Breast epithelium (tissue), 3 donors: Measurements from ENCODE around the gene NXPH4. TPM values are rescaled to one million over a fixed set of nuclear protein-coding genes. Genes with fewer than 3 reads are reported as not detected.

Source experiments
- total RNA-seq, 3 donors: library from RNA; depleted of rRNA; stranded (reverse); fragments of >200 nt; gene quantifications; one replicate each; pipeline ENCODE4 v1.1.0, GENCODE V29; 2016

Gene NXPH4
- total RNA-seq, 3 donors from 2014 or later, result 0.33 TPM; not detected in 2

Other genes with a start within 250 kb of the NXPH4 start
- 1 to 10 TPM; 4.3 to 6.6 (median 6.1) TPM for gene ZBTB39, start 210.2 kb upstream of the NXPH4 start, total RNA-seq
- gene TAC3, start 200.3 kb upstream of the NXPH4 start, total RNA-seq, result not detected
- gene MYO1A, start 166.7 kb upstream of the NXPH4 start, total RNA-seq, result 1 to 10 TPM in 1 of 3 donors, under 1 TPM in 2; 0.15 to 2.2 (median 0.98) TPM
- 10 to 100 TPM in 2 of 3 donors, 1 to 10 TPM in 1; 6.9 to 13.3 (median 10.9) TPM for gene NEMP1, start 138.0 kb upstream of the NXPH4 start, total RNA-seq
- 10 to 100 TPM in 2 of 3 donors, 1 to 10 TPM in 1; 9.0 to 33.2 (median 24.6) TPM for gene NAB2, start 127.7 kb upstream of the NXPH4 start, total RNA-seq
- gene STAT6, start 105.4 kb upstream of the NXPH4 start, total RNA-seq, result 100 to 1,000 TPM; 139 to 147 (median 146) TPM
- gene LRP1, start 88.3 kb upstream of the NXPH4 start, total RNA-seq, result 100 to 1,000 TPM; 102 to 894 (median 240) TPM
- gene LRP1-AS, start 69.2 kb upstream of the NXPH4 start, total RNA-seq, result not detected
- 10 to 100 TPM; 37.9 to 63.3 (median 46.7) TPM for gene SHMT2, start 12.9 kb downstream of the NXPH4 start, total RNA-seq
- 1 to 10 TPM in 2 of 3 donors, under 1 TPM in 1; 0.98 to 3.2 (median 1.6) TPM for gene STAC3, start 34.4 kb downstream of the NXPH4 start, total RNA-seq
- 10 to 100 TPM; 31.6 to 43.0 (median 35.7) TPM for gene R3HDM2, start 214.2 kb downstream of the NXPH4 start, total RNA-seq
- not detected for gene INHBC, start 218.0 kb downstream of the NXPH4 start, total RNA-seq
- not detected for gene INHBE, start 238.5 kb downstream of the NXPH4 start, total RNA-seq
- 1 to 10 TPM in 2 of 3 donors, under 1 TPM in 1; 0.66 to 2.1 (median 1.2) TPM for gene GLI1, start 243.0 kb downstream of the NXPH4 start, total RNA-seq